ENCODE measurements around the gene PPP1R1C.
"Not testable (repeated sequence)": the region's sequence is repeated elsewhere in the genome, so short reads cannot be mapped to it uniquely, and the experiment has no call there.

PPP1R1C gene

GRCh38 chr2:181959508-181959907 is 26.1 kb upstream of the PPP1R1C start:
- H3K4me1 Mint-ChIP-seq = no peaks in the 10 kb centered on the region
- H3K27me3 Mint-ChIP-seq (ENCODE audit: low read depth, poor library complexity) = peaks cover 3% of the 10 kb centered on the region
- no peak for DNase-seq
- no peak overlapping the region for H3K4me3 Mint-ChIP-seq
- TF ChIP-seq, protein P1, sequence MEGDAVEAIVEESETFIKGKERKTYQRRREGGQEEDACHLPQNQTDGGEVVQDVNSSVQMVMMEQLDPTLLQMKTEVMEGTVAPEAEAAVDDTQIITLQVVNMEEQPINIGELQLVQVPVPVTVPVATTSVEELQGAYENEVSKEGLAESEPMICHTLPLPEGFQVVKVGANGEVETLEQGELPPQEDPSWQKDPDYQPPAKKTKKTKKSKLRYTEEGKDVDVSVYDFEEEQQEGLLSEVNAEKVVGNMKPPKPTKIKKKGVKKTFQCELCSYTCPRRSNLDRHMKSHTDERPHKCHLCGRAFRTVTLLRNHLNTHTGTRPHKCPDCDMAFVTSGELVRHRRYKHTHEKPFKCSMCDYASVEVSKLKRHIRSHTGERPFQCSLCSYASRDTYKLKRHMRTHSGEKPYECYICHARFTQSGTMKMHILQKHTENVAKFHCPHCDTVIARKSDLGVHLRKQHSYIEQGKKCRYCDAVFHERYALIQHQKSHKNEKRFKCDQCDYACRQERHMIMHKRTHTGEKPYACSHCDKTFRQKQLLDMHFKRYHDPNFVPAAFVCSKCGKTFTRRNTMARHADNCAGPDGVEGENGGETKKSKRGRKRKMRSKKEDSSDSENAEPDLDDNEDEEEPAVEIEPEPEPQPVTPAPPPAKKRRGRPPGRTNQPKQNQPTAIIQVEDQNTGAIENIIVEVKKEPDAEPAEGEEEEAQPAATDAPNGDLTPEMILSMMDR (IDR thresholded peaks at IDR 0.05) = no peak
- H3K27ac Mint-ChIP-seq = no peak overlapping the region
- H3K36me3 Mint-ChIP-seq (ENCODE audit: low read depth) = no peaks in the 10 kb centered on the region
- peaks cover 3% of the 10 kb centered on the region for H3K9me3 Mint-ChIP-seq

DNA sequence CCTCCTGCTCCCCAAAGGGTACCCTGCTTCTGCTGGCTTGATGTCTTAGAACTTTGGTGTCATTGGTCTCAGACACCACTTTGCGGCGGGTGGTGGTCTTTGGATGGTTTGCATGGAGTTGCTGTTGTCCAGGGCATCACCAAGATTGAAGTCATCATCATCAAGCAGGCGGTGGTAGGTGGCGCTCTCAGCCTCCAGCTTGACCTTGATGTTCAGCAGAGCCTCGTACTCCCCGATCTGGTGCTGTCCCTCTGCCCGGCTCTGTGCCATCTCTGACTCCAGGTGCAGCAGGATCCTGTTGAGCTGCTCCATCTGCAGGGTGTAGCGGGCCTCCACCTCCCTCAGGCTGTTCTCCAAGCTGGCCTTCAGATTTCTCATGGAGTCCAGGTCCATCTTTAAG is 24.5 kb upstream of the PPP1R1C start:
- not testable (repeated sequence) for H3K27ac Mint-ChIP-seq; H3K27me3 Mint-ChIP-seq (ENCODE audit: low read depth, poor library complexity); H3K4me3 Mint-ChIP-seq; H3K4me1 Mint-ChIP-seq; DNase-seq; H3K36me3 Mint-ChIP-seq (ENCODE audit: low read depth)
- H3K9me3 Mint-ChIP-seq = peaks cover 15% of the 10 kb centered on the region

DNA sequence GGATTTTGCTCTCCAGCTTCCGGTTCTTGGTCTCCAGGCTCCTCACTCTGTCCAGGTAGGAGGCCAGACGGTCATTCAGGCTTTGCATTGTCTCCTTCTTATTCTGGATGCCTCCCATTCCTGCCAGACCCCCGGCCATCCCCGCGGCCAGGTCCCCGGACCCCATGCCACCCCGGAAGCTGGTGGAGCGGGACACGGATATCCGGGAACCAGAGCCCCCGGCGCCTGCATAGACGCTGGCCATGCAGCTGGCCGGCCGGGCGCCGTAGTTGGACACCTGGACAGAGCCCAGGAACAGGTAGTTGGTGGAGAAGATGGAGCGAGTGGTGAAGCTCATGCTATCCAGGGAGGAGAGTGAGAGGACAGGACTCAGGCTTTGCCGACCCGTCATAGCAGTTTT is 23.5 kb upstream of the PPP1R1C start:
- H3K9me3 Mint-ChIP-seq = peaks cover 15% of the 10 kb centered on the region
- no peak overlapping the region for H3K4me3 Mint-ChIP-seq
- H3K27me3 Mint-ChIP-seq (ENCODE audit: low read depth, poor library complexity) = peaks cover 3% of the 10 kb centered on the region
- no peak for DNase-seq
- TF ChIP-seq, protein P1 (IDR thresholded peaks at IDR 0.05) = no peak
- H3K36me3 Mint-ChIP-seq (ENCODE audit: low read depth) = no peaks in the 10 kb centered on the region
- no peak overlapping the region for H3K27ac Mint-ChIP-seq
- H3K4me1 Mint-ChIP-seq = no peaks in the 10 kb centered on the region

GRCh38 chr2:181970160-181970794 is 15.4 kb upstream of the PPP1R1C start:
- Mint-ChIP-seq H3K9me3 (peaks cover 15% of the 10 kb centered on the region), H3K36me3 (ENCODE audit: low read depth) (no peaks in the 10 kb centered on the region)

DNA sequence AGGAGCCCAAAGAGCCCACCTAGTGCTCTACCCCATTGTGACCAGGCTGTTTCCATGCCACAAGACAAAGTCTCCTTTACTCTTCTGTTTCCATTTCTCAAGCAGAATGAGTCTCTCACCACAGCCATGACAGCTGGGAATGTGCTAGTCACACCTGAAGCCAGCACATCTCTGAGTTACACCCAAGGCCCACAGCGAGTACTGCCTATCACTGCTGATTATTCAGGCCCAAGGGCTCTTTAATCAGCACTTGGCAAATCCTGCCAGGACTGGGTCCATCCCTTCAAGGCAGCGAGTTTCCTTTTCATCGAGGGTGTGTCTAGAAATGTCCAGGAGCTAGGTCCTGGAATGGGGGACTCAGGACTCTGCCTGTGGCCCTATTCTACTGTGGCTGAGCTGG is 14.6 kb upstream of the PPP1R1C start:
- Mint-ChIP-seq H3K27ac (no peak overlapping the region), H3K9me3 (peaks cover 8% of the 10 kb centered on the region), H3K27me3 (ENCODE audit: low read depth, poor library complexity) (no peaks in the 10 kb centered on the region), H3K36me3 (ENCODE audit: low read depth) (no peaks in the 10 kb centered on the region), H3K4me1 (peaks cover 5% of the 10 kb centered on the region), H3K4me3 (no peak overlapping the region)
- DNase-seq = no peak
- TF ChIP-seq, protein P1 (IDR thresholded peaks at IDR 0.05) = no peak

More at GRCh38 chr2:181970160-181970794, 15.4 kb upstream of the PPP1R1C start:
- no peaks in the 10 kb centered on the region for H3K27me3 Mint-ChIP-seq (ENCODE audit: low read depth, poor library complexity)
- H3K4me1 Mint-ChIP-seq = peaks cover 5% of the 10 kb centered on the region
- no peak overlapping the region for H3K27ac Mint-ChIP-seq
- no peak for DNase-seq
- TF ChIP-seq, protein P1 (IDR thresholded peaks at IDR 0.05) = no peak
- no peak overlapping the region for H3K4me3 Mint-ChIP-seq

DNA sequence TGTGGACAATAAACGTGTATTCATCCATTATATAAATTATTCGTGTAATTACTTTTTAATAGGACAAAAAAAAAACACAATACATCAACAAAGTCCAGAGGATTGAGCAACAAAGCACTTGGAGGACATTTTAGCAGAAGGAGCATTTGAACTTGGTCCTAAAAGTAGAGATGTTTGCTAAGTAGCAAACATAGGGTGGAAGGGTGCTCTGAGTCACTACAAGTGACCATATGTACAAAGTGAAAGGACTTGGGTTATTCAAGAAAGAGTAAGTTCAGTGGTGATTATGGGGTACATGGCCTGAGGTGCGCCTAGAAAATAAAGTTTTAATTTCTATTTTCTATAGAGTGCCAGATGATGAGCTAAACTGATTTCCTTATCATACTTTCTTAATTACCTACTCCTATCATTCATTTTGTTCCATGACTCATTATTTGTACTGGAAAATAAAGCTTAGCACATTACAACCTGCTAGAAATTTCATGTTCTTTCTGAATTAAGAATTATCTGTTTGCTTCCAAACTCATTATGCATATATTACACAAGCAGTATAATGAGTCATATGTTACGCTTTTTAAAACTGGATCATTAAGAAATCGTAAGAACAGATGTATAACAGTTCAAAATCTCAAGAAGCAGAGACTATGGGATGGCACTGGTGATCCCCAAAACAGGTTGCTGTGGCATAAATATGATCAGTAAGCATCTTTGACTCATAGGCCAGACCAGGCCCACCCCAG is 13.1 kb upstream of the PPP1R1C start:
- Mint-ChIP-seq H3K4me3 (no peak overlapping the region), H3K36me3 (ENCODE audit: low read depth) (no peaks in the 10 kb centered on the region), H3K9me3 (peaks cover 8% of the 10 kb centered on the region), H3K27me3 (ENCODE audit: low read depth, poor library complexity) (no peaks in the 10 kb centered on the region), H3K4me1 (peaks cover 5% of the 10 kb centered on the region), H3K27ac (no peak overlapping the region)
- TF ChIP-seq, protein P1 (IDR thresholded peaks at IDR 0.05) = no peak
- DNase-seq = no peak
